Mesodermal cell (in vitro differentiated cells): ENCODE data around the gene RDX.

Experiments used
- H3K27ac ChIP-seq: 2 replicates; pipeline ENCODE4 v1.7.0; 2013; ENCODE audit warnings: mild to moderate bottlenecking, low read depth, low read length, moderate library complexity; ENCODE audit not compliant: severe bottlenecking
- H3K36me3 ChIP-seq: 2 replicates; pipeline ENCODE4 v1.7.1; 2013; ENCODE audit warnings: mild to moderate bottlenecking, low read length, moderate library complexity; ENCODE audit not compliant: control insufficient read depth, insufficient read depth
- H3K4me1 ChIP-seq: one replicate; pipeline ENCODE4 v1.7.1; 2013; ENCODE audit warnings: mild to moderate bottlenecking, low read length; ENCODE audit not compliant: insufficient read depth, control insufficient read depth, poor library complexity, severe bottlenecking
- H3K4me3 ChIP-seq: 2 replicates; pipeline ENCODE4 v1.7.0; 2013; ENCODE audit warnings: low read length, control low read depth, mild to moderate bottlenecking; ENCODE audit not compliant: insufficient read depth, poor library complexity, severe bottlenecking; ENCODE audit errors: extremely low read depth
- H3K9me3 ChIP-seq: 2 replicates; pipeline ENCODE4 v1.7.1; 2013; ENCODE audit warnings: mild to moderate bottlenecking, low read length, moderate library complexity; ENCODE audit not compliant: control insufficient read depth
- WGBS, 2 experiments: methylation state at CpG; one replicate each; pipeline ENCODE4 v1.1.5; 2013; ENCODE audit warnings: missing lambda C conversion rate in 2 of 2; ENCODE audit not compliant: insufficient coverage in 2 of 2; 5-methylcytosine and 5-hydroxymethylcytosine counted together

RDX gene

GRCh38 chr11:110126936-110127335, 169.5 kb downstream of the RDX start:
- no peak overlapping the region for H3K4me3 ChIP-seq
- H3K9me3 ChIP-seq = no peaks in the 10 kb centered on the region
- H3K36me3 ChIP-seq = no peaks in the 10 kb centered on the region
- 93 to 100% methylated on average over 2 to 3 of the region's 4 CpGs for WGBS, 2 experiments
- peak overlapping the region; percentile 17 for H3K27ac ChIP-seq
- peaks cover 10% of the 10 kb centered on the region for H3K4me1 ChIP-seq

GRCh38 chr11:110125632-110126031, 170.8 kb downstream of the RDX start:
- Histone ChIP-seq H3K4me1 (peaks cover 10% of the 10 kb centered on the region), H3K36me3 (no peaks in the 10 kb centered on the region), H3K27ac (no peak overlapping the region), H3K9me3 (no peaks in the 10 kb centered on the region), H3K4me3 (no peak overlapping the region)
- WGBS, 2 experiments = 95 to 100% methylated on average over 1 to 3 of the region's 4 CpGs
